GM04503 (cell line): Measurements from ENCODE around the gene MAD1L1.

Source experiments
- DNase-seq: peaks from one replicate; pipeline ENCODE4 v3.0.0-alpha.2; 2012; ENCODE audit warnings: low read depth

MAD1L1 gene

DNA sequence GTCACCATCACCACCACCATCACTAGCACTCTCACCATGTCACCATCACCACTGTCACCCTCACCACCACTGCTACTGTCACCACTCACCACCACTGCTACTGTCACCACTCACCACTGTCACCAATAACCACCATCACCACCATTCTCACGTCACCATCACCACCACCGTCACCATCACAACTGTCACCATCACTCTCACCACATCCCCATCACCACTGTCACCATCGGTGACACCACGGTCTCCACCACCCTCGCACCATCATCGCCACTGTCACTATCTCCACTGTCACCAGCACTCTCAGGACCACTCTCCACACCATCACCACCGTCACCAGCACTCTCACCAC, 130.4 kb downstream of the MAD1L1 start:
- no peak for DNase-seq

DNA sequence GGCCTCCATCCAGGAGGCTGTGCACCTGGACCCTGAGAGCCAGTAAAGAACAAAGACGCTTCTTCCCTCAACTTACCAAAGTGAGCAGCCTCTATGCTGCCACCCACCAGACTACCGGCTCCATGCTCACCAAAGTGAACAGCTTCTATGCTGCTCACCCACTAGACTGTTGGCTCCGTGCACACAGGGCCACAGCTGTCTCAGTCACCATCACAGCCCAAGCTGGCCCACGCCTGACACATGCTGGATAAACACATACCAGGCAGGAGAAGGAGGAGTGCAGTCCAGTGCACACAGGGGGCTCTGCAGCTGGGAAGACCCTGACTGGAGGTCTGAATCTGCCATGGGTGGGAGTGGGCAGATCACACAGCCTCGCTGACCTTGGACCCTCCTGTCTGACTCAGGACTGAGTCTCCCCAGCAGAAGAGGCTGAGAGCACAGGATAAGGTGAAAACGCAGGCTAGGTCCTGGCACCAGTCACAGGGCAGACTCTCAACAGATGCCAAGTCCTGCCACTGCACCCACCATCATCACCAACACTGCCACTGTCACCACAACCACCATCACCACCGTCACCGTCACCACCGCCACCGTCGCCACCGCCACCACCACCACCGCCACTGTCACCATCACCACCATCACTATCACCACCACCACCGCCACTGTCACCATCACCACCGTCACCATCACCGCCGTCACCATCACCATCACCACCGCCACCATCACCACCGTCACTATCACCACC, 130.9 kb downstream of the MAD1L1 start:
- no peak for DNase-seq

DNA sequence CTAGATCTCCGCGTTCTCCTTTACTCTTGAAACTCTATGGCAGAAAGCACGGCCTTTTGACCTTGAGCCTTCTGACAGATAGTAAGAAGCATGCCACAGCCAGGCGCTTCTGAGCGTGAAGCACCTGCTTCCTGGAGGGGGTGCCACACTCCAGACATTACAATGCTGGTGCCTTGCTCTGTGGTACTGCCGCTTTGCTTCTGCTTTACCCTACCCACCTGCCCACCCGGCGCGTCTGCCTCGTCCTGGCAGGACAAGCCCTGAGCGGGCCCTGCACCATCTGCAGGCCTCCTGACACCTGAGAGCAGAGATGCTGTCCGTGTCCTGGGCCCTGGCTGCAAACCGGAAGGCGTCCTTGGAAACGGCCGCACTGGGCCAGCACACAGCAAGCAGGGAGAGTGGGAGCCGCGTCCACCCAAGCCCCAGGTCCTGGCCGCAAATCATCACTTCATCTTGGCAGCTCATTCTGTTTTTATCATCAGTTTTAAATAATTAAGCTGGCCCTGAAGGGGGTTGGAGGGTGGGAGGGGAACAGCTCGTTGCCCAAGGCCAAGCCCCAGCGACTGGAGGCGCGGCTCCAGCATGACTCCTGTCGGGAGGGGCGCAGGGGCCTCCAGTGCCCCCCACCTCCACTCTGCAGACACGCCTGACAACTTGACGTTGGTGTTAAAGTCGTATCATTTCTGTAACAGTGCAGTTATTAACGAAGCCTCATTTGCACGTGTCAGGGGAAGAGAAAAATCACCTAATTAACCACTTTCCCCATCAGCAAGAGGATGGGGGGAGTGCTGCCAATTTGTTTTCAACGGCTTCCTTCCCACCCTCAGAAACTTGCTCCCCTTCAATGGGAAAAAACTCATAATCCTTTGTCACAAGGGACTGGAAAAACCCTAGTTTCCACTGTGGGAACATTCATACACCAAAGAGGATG, 132.2 kb downstream of the MAD1L1 start:
- no peak for DNase-seq

DNA sequence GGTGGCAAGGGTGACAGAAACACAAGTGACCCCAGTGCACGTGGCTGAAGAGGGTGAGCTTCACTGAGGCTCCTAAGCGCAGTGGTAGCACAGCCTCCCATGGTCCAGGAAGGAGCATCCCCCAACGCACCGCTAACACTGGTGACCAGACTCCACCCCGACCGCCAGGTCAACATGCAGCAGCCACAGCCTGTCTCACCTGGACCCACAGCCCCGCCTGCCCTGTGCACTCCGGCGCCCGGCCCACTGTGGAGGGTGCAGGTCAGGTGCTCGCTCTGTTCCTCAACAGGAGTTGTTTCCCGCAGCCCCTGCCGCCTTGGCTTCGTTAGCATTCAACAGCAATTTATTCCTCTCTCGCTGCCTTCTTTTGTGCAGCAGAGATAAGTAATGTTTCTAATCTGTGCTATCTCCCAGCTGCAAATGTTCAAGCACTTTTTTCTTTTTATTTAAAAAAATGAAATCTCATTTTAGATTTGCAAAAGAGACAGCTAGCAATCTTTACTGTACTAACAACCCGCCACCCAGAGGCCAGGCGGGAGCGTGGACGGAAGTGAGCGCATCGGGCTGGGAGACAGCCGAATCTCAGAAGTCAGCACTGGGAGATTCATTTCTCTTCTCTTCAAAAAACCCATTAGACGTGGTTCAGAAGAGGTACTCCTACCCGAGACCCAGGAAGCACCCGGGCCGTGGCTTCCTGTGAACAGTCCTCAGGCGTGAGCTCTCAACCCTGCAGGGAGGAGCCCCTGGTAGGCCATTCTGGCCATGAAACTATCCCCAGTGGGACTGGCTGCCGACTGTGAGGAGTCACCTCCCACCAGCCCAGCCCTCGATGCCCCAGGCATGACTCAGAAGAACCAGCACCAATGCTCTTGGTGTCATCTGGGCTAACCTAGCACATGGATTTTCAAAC, 133.4 kb downstream of the MAD1L1 start:
- DNase-seq = no peak

DNA sequence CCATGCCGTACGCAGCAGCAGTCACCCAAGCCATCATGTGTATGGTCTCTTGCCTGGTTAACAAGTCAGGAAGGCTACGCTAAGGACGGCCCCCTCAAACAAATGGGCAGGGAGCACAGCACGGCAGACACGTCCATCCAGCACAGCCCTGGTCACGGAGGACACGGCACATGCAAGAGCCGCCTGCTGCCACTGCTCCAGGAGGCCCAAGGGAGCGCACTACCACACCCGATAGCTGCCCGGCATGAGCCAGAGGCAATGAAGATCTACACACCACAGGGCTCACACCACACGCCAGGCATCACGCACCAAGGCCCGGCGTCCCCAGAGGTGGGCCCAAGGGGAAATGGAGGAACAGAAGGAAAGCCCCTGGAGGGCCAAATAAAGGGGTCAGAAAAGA, 134.2 kb downstream of the MAD1L1 start:
- DNase-seq = no peak

DNA sequence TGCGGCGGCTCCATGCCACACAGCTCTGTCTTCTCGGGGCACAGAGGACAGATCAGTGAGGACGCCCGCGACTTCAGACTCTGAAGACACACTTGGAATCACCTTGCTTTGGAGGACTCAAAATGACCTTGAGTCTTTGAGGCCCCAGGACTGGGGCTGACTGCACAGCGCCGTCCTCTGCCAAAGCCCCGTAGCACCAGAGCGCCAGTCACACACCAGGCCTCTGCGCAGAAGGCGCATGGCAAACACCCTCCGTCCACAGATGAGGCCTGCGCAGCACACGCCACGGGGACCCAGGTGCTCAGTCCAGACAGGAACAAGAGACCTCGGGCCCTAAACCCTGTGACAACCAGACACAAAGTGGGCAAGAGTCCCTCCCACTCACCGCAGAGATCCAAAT, 134.7 kb downstream of the MAD1L1 start:
- DNase-seq = no peak

DNA sequence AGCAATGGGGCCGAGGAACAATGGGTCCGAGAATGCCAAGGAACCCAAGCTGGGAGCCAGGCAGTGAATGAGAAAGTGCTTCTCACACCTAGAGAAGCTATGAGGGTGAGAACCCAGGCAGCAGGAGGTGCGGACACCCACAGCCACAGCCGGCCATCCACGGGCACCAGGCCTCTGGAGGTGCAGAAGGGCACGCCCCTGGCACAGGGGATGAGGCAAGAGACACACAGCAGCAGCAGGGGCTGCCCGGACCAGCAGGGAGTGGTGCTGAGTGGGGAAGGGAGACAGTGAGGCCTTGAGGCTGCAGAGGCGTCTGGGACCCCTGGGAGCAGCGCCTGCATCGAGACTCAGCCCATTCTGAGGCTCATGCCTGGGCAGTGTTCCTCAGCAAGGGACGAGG, 135.3 kb downstream of the MAD1L1 start:
- no peak for DNase-seq

DNA sequence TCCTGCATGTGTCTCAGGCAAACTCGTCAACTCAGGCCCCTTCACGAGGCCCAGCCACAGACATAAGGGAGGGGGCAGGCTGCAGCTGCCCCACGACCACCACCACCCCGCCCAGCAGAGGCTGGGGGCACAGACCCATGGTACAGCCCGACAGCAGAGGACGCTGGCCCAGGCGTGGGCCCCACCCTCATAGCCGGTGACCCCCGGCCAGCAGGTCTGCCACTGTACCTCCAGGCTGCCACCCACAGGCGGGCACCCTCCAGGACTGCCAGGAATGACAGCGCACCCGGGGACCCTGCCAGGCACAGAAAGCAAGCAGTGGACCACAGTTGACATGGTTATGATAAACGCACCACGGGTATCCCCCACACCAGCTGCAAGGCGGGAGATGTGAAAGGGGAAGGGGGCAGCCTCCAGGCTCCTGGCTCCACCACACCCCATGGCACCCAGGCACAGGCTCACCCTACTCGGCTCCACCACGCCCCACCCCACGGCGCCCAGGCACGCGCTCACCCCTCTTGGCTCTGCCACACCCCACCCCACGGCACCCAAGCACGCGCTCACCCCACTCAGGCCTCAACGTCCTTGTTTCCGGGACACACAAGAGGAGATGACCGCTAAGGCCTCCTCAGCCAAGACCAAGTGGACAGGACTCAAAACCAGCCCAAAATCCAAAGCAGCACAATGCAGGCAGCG, 135.9 kb downstream of the MAD1L1 start:
- no peak for DNase-seq

DNA sequence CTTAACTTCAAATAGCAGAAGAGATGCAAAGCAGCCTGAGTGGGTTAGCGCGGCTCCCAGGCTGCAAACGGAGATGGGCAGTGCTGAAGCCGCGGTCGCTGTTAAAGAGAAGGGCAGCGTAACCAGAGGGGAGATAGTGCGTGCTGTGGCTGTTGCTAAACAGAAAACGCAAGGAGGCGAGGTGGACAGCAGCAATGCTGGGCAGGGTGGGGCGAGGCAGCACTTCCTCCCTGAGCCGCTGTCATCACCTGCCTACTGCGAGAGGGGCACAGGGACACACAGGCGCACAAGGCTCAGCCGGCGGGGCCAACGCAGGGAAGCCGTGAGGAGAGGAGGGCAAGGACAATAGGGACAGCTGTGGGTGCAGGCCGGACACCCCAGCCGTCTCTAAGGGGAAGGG, 137.3 kb downstream of the MAD1L1 start:
- no peak for DNase-seq

DNA sequence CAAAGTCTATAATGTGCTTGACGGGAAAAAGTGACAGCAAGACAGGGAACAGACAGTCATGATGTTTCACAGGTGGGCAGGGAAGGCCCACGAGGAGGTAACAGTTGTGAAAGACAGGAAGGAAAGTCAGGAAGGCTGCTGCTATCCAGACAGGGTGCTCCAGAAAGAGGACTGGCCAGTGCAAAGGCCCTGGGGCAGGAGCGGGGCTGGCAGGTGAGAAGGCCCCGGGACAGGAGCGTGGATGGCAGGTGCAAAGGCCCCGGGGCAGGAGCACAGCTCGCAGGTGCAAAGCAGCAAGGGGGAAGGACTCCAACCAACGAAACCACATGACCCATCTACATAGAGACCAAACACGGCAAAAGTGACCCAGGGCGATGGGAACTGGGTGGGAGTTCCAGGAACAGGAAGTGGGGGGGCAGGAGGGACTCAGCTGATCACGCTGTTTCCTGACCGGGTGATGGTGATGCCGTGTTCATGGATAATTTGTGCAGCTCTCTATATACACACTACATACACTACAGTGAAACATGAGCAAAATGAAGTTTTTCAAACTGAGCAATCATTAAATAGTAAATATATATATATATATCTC, 138.2 kb downstream of the MAD1L1 start:
- no peak for DNase-seq

DNA sequence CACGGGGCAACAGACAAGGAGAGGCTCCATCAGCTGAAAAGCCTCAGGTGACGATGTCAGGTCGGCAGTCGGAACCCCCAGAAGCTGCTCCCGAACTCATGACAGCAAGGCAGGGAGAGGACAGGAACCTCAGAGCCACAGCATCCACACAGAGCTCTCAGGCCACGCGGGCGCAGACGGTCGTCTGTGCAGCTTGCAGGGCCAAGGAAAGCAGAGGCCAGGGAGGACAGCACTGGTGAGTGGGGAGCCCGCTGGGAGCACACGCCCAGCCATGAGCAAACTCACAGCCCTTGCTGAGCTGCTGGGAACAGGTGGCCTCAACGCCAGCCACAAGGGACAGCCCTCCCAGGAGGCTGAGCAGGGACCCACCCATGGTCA, 138.9 kb downstream of the MAD1L1 start:
- no peak for DNase-seq

DNA sequence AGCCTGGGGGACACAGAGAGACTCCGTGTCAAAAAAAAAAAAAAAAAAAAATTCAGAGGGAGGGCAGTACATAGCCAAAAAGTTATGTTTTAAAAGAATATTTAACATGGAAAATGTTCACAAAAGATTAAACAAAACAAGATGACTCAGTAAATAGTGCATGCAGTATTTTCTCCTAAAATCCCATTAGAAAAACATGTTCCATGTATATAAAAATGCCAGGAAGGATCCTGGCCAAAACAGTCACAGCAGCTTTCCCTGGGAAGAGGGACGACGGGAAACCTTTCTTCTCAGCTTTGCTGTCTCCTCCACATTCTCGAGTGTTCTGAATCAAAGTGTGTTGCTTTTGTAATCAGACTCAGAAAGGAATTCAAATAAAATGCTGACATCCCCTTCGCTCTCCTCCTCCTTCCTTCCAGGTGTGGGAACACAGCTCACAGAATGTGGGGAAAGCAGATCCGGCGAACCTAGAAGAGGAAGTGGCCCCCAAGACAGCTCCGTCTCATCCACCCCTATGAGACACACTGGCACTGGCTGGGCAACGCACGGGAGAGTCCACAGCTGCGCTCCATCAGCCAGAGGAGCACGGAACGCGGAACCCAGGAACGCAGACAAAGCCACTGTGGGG, 139.4 kb downstream of the MAD1L1 start:
- no peak for DNase-seq

DNA sequence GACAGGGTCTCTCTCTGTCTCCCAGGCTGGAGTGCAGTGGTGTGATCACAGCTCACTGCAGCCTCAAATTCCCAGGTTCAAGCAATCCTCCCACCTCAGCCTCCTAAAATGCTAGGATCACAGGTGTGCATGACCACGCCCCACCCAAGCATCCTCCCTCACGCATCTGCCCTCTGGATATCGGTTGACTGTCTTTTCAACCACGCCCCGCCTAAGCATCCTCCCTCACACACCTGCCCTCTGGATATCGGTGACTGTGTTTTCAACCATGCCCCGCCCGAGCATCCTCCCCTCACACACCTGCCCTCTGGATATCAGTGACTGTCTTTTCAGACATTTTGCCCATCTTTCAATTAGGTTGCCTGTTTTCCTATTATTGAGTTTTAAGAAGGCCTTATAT, 140.5 kb downstream of the MAD1L1 start:
- DNase-seq = no peak

DNA sequence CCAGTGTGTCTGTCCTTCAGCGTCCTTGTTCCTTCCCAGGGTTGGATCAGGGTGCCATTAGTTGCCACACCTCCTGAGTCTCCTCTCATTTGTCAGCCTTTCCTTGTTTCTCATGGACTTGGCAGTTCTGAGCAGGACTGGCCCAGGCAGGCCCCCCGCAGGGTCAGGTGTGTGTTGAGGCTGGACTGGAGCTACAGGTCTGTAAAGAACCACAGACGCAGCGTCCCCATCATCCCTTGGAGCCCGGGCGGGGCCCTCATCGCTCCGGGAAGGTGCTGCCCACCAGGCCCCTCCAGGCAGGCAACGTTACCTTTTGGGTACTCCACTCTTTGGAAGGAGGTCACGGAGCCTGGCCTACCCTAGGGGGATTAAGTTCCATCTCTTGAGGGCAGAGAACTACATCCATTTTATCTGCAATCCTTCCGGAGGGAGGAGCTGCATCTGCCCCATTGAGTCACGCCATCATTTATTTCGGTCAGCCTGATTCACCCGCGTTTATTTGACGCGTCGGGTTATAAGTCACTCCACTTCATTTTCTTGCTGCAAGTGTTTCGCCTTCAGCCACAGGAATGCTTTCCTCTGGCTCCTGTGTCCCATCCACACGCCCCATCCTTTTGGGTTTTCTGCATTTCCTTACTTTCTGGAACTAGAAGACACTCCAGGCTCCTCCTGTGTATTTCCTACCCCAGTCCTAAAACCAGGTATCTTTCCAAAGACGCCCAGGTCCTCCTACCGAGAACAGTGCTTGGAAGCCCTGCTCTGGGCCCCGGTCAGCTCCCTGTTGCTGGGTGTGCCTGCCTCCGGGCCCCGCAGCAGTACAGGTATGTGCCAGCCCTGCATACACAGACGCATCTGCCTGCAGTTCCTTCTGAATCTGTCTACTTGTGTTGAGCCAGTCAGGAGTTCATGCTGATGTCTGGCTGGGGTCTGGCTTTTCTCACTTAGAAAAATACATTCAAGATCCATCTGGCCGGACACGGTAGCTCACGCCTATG, 141.9 kb downstream of the MAD1L1 start:
- no peak for DNase-seq

DNA sequence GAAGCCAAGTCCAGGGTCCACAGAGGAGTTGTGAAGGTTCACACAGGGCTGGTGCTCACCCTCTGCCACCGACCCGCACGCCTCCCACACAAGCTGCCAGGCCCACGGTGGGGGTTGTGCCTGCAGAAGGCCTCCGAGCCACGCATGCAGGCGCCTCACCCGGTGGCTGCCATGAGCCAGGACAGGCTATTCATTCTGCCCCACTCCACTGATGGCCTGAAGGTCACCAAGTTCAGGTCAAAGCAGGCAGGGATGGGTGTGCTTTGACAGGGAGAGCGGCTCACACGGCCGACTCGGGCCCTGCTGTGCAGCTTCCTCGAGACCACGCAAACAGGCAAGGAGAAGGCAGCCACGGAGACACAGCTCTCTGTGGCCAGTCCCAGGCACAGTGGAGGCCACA, 143.9 kb downstream of the MAD1L1 start:
- DNase-seq = no peak

DNA sequence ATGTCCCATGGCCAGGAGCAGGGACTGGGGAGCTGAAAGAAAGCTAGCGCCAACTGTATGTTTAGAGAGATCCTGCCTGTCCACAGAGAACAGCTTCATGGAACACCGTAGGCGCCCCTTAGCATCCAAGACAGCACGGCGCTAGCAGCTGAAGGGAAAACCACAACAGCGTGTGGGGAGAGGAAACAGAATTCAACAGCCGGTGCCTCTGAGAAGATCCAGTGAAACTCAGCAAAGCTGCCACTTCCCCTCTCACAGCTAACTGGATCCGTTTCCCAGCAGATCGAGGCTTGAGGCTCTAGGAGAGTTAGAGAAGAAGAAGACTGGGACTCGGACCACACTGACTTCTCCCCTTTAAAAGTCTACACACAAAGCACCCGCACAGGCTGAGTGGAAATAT, 145.0 kb downstream of the MAD1L1 start:
- DNase-seq = no peak

DNA sequence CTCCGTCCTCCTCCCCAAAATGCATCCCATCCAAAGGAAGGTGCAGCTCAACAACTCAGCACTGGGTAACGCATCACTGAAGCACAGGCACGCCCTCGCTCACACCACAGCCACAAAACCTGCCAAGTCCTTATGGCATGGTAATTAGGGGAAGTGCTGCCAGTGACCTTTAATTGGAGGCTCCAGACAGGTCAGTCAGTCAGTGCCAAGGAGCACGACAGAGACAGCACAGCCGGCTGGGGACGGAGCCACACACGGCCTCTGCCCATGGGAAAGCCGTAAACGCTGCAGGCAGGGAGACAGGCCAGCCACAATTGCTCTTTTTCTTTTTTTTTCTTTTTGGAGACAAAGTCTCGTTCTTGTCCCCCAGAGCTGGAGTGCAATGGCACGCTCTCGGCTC, 146.5 kb downstream of the MAD1L1 start:
- DNase-seq = no peak

DNA sequence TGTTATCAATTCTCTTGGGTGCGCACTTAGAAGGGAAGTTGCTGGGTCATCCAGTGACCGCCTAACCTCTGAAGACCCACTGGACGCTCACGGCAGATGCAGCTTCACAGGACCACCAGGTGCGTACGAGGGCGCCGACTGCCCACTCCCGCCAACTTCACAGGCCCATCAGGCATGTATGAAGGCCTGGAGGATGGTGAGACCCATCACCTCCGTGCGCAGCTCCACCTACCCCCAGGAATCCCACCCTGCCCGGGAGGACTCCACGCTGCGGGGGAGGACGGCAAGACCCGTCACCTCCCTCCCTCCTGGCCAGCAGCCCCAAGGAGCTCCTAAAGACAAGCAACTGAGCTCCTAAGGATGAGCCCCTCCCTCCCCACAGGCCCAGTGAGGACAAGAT, 146.9 kb downstream of the MAD1L1 start:
- no peak for DNase-seq

DNA sequence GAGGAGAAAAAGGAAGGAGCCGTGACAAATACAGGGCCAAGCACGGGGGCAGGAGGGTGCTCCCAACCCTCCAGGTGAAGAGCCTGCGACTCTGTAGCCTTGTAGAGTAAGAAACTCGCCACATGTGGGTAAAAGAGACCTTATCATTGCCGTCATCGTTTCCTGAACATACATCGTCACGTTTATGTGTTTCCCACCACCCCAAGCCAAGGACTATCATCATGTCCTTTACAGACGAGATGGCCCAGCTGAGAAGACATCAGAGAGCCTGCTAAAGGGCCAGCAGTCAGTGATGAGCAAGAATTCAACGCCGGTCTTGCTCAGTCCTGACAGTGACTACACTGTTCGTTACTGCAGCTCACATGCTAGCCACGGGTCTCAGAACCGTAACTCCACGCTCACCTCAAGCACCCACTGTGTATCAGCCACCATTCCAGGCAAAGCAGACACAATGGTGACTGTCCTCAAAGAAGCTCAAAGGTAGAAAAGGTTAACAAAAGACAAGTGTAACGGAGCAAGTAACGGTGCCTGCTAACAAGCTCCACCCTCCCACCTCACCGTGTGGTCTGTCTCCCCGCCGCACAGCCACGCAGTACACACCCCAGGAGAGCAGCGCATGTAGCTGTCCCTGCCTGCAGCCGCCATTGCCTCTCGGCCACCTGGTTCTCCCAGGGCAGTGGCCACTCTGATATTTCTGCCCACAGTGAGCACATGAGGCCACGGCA, 147.8 kb downstream of the MAD1L1 start:
- DNase-seq = no peak
